CD14-positive monocyte (primary cell): Measurements from ENCODE around the gene C5orf63. TPM values are rescaled to one million over a fixed set of nuclear protein-coding genes. Genes with fewer than 3 reads are reported as not detected.

Experiments used
- DNase-seq, 3 donors: peaks; one replicate each; pipeline ENCODE4 v3.0.0-alpha.2; 2011 to 2022
- H2AFZ ChIP-seq: 2 replicates; pipeline ENCODE4 v1.6.0; 2012; ENCODE audit warnings: mild to moderate bottlenecking, low read depth, low read length, inconsistent platforms; ENCODE audit not compliant: insufficient read depth, poor library complexity, severe bottlenecking
- H3K27ac ChIP-seq, 2 donors: 1 replicate in 1 of 2; 2 replicates in 1 of 2; pipeline ENCODE4 v1.5.1; 2012 to 2013; ENCODE audit warnings: low read length in 2 of 2, control low read depth in 1 of 2, inconsistent platforms in 1 of 2, low read depth in 1 of 2, mild to moderate bottlenecking in 1 of 2
- H3K27me3 ChIP-seq, 2 donors: one replicate each; pipeline versions ENCODE4 v1.6.0 to v1.6.1; 2011 to 2013; ENCODE audit warnings: low read length in 2 of 2; ENCODE audit not compliant: control insufficient read depth in 2 of 2, insufficient read depth in 2 of 2
- H3K36me3 ChIP-seq, 2 donors: replicated peaks in 1 of 2; 1 replicate in 1 of 2; 2 replicates in 1 of 2; pipeline versions ENCODE4 v1.5.1 to v1.6.1; 2012 to 2013; ENCODE audit warnings: low read length in 2 of 2, control low read depth in 1 of 2, inconsistent platforms in 1 of 2, mild to moderate bottlenecking in 1 of 2; ENCODE audit not compliant: insufficient read depth in 2 of 2, control insufficient read depth in 1 of 2
- H3K4me1 ChIP-seq, 2 donors: 1 replicate in 1 of 2; 2 replicates in 1 of 2; pipeline versions ENCODE4 v1.5.1 to v1.6.1; 2012 to 2013; ENCODE audit warnings: low read length in 2 of 2, control low read depth in 1 of 2, inconsistent platforms in 1 of 2, mild to moderate bottlenecking in 1 of 2, moderate library complexity in 1 of 2; ENCODE audit not compliant: insufficient read depth in 2 of 2, control insufficient read depth in 1 of 2
- H3K4me2 ChIP-seq: replicated peaks from 2 replicates; pipeline ENCODE3; 2012; ENCODE audit warnings: low read length, moderate library complexity, mild to moderate bottlenecking; ENCODE audit not compliant: poor library complexity, severe bottlenecking; ENCODE audit errors: extremely low read depth
- H3K4me3 ChIP-seq, 3 experiments: fragments of 200-600 bp in 1 of 3; sonication (generic) in 1 of 3; replicated peaks in 1 of 3; 1 replicate in 2 of 3; 2 replicates in 1 of 3; pipeline ENCODE4 v1.5.1; 2011 to 2013; ENCODE audit warnings: low read length in 3 of 3, mild to moderate bottlenecking in 3 of 3, control low read depth in 2 of 3, low read depth in 2 of 3, inconsistent platforms in 1 of 3, moderate library complexity in 1 of 3
- H3K79me2 ChIP-seq: 2 replicates; pipeline ENCODE4 v1.6.0; 2012; ENCODE audit warnings: mild to moderate bottlenecking, control low read depth, inconsistent platforms, low read length, moderate library complexity; ENCODE audit not compliant: insufficient read depth
- H3K9ac ChIP-seq: 2 replicates; pipeline ENCODE4 v1.6.0; 2017; ENCODE audit warnings: low read length, mild to moderate bottlenecking; ENCODE audit not compliant: insufficient read depth, poor library complexity, severe bottlenecking
- H3K9me3 ChIP-seq, 2 donors: replicated peaks in 1 of 2; 1 replicate in 1 of 2; 2 replicates in 1 of 2; pipeline versions ENCODE4 v1.5.1 to v1.6.1; 2012 to 2013; ENCODE audit warnings: low read length in 2 of 2, control low read depth in 1 of 2; ENCODE audit not compliant: control insufficient read depth in 1 of 2, insufficient read depth in 1 of 2
- H4K20me1 ChIP-seq: 2 replicates; pipeline ENCODE4 v1.6.0; 2012; ENCODE audit warnings: mild to moderate bottlenecking, low read length, control low read depth, moderate library complexity; ENCODE audit not compliant: insufficient read depth
- H3K27ac Mint-ChIP-seq, 7 donors: one replicate each; pipeline ENCODE4 v1.8.0; 2020; ENCODE audit warnings: mild to moderate bottlenecking in 7 of 7, mixed read lengths in 7 of 7, moderate library complexity in 6 of 7, inconsistent platforms in 2 of 7
- H3K27me3 Mint-ChIP-seq, 3 donors: one replicate each; pipeline ENCODE4 v1.8.0; 2021 to 2022; ENCODE audit warnings: low read depth in 3 of 3, mild to moderate bottlenecking in 3 of 3, mixed read lengths in 3 of 3, moderate library complexity in 3 of 3, inconsistent platforms in 1 of 3
- H3K36me3 Mint-ChIP-seq, 2 donors: one replicate each; pipeline ENCODE4 v1.8.0; 2020; ENCODE audit warnings: mixed read lengths in 2 of 2, inconsistent platforms in 1 of 2, mild to moderate bottlenecking in 1 of 2
- H3K4me1 Mint-ChIP-seq: one replicate; pipeline ENCODE4 v1.8.0; 2020; ENCODE audit warnings: mild to moderate bottlenecking, mixed read lengths
- H3K4me3 Mint-ChIP-seq, 2 donors: one replicate each; pipeline ENCODE4 v1.8.0; 2020; ENCODE audit warnings: mild to moderate bottlenecking in 2 of 2, mixed read lengths in 2 of 2, moderate library complexity in 1 of 2
- H3K9me3 Mint-ChIP-seq, 7 donors: one replicate each; pipeline ENCODE4 v1.8.0; 2020 to 2022; ENCODE audit warnings: mixed read lengths in 7 of 7, mild to moderate bottlenecking in 6 of 7, moderate library complexity in 6 of 7, inconsistent platforms in 2 of 7
- CTCF ChIP-seq: fragments of 200-600 bp; IDR thresholded peaks from one replicate; pipeline ENCODE4 v1.8.0; 2022; ENCODE audit warnings: antibody characterized with exemption, mild to moderate bottlenecking
- WGBS: methylation state at CpG from one replicate; pipeline ENCODE4 v1.1.5; 2013; ENCODE audit warnings: missing lambda C conversion rate; ENCODE audit not compliant: insufficient coverage; 5-methylcytosine and 5-hydroxymethylcytosine counted together
- intact Hi-C, 2 donors: fragments of 100-400 bp; cut with micrococcal nuclease; formaldehyde crosslinking; loops; one replicate each; pipeline versions ENCODE4 v1.15.0 to v1.15.1; 2023
- polyA plus RNA-seq, 3 donors: library from polyadenylated mRNA; depleted of rRNA in 1 of 3; unstranded in 2 of 3; stranded (reverse) in 1 of 3; fragments of 300-500 nt in 2 of 3; fragments of >200 nt in 1 of 3; fragmentation: Illumina TruSeq in 2 of 3; gene quantifications; 1 replicate in 2 of 3; 2 replicates in 1 of 3; pipeline ENCODE4 v1.2.3, GENCODE V29; 2012 to 2021

C5orf63 gene
- polyA plus RNA-seq, 3 donors: 0.27 to 1.5 TPM; not detected in 1

GRCh38 chr5:127011961-127012644 is 61.2 kb downstream of the C5orf63 start:
- H3K27ac Mint-ChIP-seq: no peak overlapping the region
- intact Hi-C loops: no loop called here
- Histone ChIP-seq H3K27me3 (no peaks in the 10 kb centered on the region), H3K4me1 (no peaks in the 10 kb centered on the region), H3K9ac (no peak overlapping the region), H3K9me3 (no peaks in the 10 kb centered on the region), H3K79me2 (no peaks in the 10 kb centered on the region), H3K4me3 (no peak overlapping the region), H3K27ac (no peak overlapping the region), H2AFZ (no peak overlapping the region), H3K4me2 (no peak overlapping the region), H4K20me1 (no peaks in the 10 kb centered on the region), H3K36me3 (no peaks in the 10 kb centered on the region)
- no peak for DNase-seq
- no peaks in the 10 kb centered on the region for H3K27me3 Mint-ChIP-seq
- H3K4me1 Mint-ChIP-seq: peaks cover 12% of the 10 kb centered on the region
- TF ChIP-seq CTCF: no peak
- no peak overlapping the region for H3K4me3 Mint-ChIP-seq
- peaks cover 0 to 4% (median 0%) of the 10 kb centered on the region in 7 donors for H3K9me3 Mint-ChIP-seq
- 50% methylated on average over 2 of the region's 2 CpGs for WGBS
- H3K36me3 Mint-ChIP-seq: no peaks in the 10 kb centered on the region

GRCh38 chr5:127011153-127011552 is 62.1 kb downstream of the C5orf63 start:
- H3K4me1 ChIP-seq: no peaks in the 10 kb centered on the region
- intact Hi-C loops: no loop called here
- H4K20me1 ChIP-seq: no peaks in the 10 kb centered on the region
- Mint-ChIP-seq H3K9me3 (no peaks in the 10 kb centered on the region), H3K27ac (no peak overlapping the region), H3K36me3 (no peaks in the 10 kb centered on the region), H3K27me3 (no peaks in the 10 kb centered on the region), H3K4me1 (peaks cover 12% of the 10 kb centered on the region), H3K4me3 (no peak overlapping the region)
- H3K27ac ChIP-seq: no peak overlapping the region
- H2AFZ ChIP-seq: no peak overlapping the region
- no peaks in the 10 kb centered on the region for H3K36me3 ChIP-seq
- no peak for TF ChIP-seq CTCF
- no CpG with 5 or more reads among the region's 4 CpGs for WGBS
- H3K9me3 ChIP-seq: no peaks in the 10 kb centered on the region
- DNase-seq: no peak
- H3K79me2 ChIP-seq: no peaks in the 10 kb centered on the region
- no peak overlapping the region for H3K9ac ChIP-seq
- no peaks in the 10 kb centered on the region for H3K27me3 ChIP-seq
- H3K4me2 ChIP-seq: no peak overlapping the region
- H3K4me3 ChIP-seq: no peak overlapping the region
